ENCODE data around the gene KIAA1671.

KIAA1671 gene

DNA sequence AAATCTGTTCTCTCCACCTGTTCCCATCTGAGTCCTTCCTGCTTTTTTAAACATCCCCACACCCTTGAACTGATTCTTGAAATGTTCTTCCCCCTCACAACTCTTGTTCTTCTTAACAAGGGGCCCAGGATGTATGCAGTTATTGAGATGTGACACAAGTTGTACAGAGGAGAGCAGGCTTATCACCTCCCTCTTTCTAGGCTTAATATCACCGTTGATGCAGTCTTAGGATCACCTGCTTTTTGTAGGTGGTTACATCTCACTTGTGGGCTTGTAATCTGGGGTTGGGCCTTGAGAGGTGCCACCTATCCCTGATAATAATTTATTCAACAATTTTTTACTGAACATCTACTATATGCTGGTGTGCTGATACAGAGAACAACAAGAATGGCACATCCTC, 253.3 kb downstream of the KIAA1671 start:
- H3K27ac ChIP-seq, result no peak overlapping the region

DNA sequence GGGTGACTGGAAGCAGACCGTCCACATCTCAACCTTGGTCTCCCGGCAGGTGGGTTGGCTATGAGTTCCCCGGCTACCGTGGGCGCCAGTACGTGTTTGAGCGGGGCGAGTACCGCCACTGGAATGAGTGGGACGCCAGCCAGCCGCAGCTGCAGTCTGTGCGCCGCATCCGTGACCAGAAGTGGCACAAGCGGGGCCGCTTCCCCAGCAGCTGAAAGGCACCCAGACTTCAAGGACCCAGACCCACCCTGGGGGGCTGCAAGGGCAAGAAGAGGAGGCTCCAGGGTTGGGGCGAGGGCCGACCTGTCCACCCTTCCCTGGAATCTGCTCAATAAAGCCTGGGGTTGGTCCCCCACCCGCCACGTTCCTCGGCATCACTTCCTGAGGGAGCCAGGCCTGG, 254.5 kb downstream of the KIAA1671 start:
- no peak for TF ChIP-seq ZFX (IDR thresholded peaks at IDR 0.05)
- TF ChIP-seq, protein P1, sequence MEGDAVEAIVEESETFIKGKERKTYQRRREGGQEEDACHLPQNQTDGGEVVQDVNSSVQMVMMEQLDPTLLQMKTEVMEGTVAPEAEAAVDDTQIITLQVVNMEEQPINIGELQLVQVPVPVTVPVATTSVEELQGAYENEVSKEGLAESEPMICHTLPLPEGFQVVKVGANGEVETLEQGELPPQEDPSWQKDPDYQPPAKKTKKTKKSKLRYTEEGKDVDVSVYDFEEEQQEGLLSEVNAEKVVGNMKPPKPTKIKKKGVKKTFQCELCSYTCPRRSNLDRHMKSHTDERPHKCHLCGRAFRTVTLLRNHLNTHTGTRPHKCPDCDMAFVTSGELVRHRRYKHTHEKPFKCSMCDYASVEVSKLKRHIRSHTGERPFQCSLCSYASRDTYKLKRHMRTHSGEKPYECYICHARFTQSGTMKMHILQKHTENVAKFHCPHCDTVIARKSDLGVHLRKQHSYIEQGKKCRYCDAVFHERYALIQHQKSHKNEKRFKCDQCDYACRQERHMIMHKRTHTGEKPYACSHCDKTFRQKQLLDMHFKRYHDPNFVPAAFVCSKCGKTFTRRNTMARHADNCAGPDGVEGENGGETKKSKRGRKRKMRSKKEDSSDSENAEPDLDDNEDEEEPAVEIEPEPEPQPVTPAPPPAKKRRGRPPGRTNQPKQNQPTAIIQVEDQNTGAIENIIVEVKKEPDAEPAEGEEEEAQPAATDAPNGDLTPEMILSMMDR (conservative IDR thresholded peaks at IDR 0.05), result no peak
- H3K27ac ChIP-seq, result no peak overlapping the region

More for the DNA sequence above, 253.3 kb downstream of the KIAA1671 start:
- TF ChIP-seq, protein P1 (conservative IDR thresholded peaks at IDR 0.05), result no peak
- no peak for TF ChIP-seq ZFX (IDR thresholded peaks at IDR 0.05)

GRCh38 chr22:25207553-25208157, 255.1 kb downstream of the KIAA1671 start:
- TF ChIP-seq ZFX (IDR thresholded peaks at IDR 0.05), result no peak
- TF ChIP-seq, protein P1 (conservative IDR thresholded peaks at IDR 0.05), result no peak
- no peak overlapping the region for H3K27ac ChIP-seq

GRCh38 chr22:25208328-25208727, 255.8 kb downstream of the KIAA1671 start:
- TF ChIP-seq ZFX (IDR thresholded peaks at IDR 0.05), result no peak
- TF ChIP-seq, protein P1 (conservative IDR thresholded peaks at IDR 0.05), result no peak
- no peak overlapping the region for H3K27ac ChIP-seq

GRCh38 chr22:25208743-25209505, 256.4 kb downstream of the KIAA1671 start:
- H3K27ac ChIP-seq, result no peak overlapping the region
- no peak for TF ChIP-seq ZFX (IDR thresholded peaks at IDR 0.05)
- TF ChIP-seq, protein P1 (conservative IDR thresholded peaks at IDR 0.05), result no peak

DNA sequence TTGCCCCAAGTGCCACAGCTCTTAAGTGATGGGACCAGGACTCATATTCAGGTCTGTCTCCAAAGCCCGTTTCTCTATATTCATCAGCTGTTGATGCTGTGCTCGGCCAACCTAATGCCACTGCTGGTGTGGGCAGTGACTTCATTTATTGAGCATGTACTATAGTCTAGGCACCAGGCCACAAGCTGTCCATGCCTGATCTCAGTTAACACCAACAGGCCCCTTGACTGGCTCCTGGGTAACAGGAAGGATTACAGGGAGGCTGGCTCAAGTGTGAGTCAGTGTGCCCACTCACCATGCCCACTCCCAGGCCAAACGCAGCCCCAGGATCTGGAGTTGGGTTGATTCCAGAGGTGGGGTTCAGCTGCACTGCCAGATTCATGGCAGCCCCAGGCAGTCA, 258.3 kb downstream of the KIAA1671 start:
- TF ChIP-seq, protein P1 (conservative IDR thresholded peaks at IDR 0.05), result no peak
- TF ChIP-seq ZFX (IDR thresholded peaks at IDR 0.05), result no peak

DNA sequence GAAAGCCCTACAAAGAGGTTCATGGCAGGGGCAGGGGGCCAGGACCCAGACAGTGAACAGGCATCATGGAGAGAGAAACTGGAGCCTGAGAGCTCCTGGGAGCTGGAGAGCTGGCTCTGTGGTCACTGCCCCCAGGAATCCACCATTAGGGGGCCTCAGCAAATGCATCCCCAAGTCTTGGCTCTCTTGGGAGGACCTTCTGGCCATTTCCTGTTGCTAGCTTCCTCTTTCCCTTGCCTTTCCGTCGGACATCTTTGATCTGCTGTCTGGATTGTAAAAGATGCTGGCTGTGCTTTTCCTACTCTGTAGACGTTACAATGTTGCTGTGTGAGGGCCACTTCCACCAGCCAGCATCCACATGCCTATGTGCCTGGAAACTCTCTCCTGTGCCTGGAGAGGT, 259.8 kb downstream of the KIAA1671 start:
- no peak overlapping the region for H3K27ac ChIP-seq
- TF ChIP-seq ZFX (IDR thresholded peaks at IDR 0.05), result no peak
- TF ChIP-seq, protein P1 (conservative IDR thresholded peaks at IDR 0.05), result no peak

More for the DNA sequence above, 258.3 kb downstream of the KIAA1671 start:
- no peak overlapping the region for H3K27ac ChIP-seq
